Measurements from ENCODE around the gene MYRIP. TPM values are rescaled to one million over a fixed set of nuclear protein-coding genes. Genes with fewer than 3 reads are reported as not detected.
"Not testable (repeated sequence)": the region's sequence is repeated elsewhere in the genome, so short reads cannot be mapped to it uniquely, and the experiment has no call there.

Gene MYRIP
- total and polyA plus RNA-seq, 4 donors: 0.15 to 11.0 (median 5.5) TPM

- Histone ChIP-seq H3K4me1 (ENCODE audit: control insufficient read depth in 1 of 2, insufficient read depth in 2 of 2, low read length in 2 of 2) (no peaks in the 10 kb centered on the region), H3K27me3 (ENCODE audit: control insufficient read depth in 1 of 2, insufficient read depth in 2 of 2, low read length in 1 of 2) (no peaks in the 10 kb centered on the region), H3K36me3 (ENCODE audit: control insufficient read depth in 1 of 2, insufficient read depth in 2 of 2, low read length in 1 of 2) (no peaks in the 10 kb centered on the region), H3K9me3 (ENCODE audit: control insufficient read depth, low read length) (no peaks in the 10 kb centered on the region), H3K27ac (ENCODE audit: low read depth in 1 of 2, low read length in 2 of 2) (no peak overlapping the region), H3K4me3 (ENCODE audit: low read length in 2 of 2) (no peak overlapping the region)
- ATAC-seq (ENCODE audit: low FRiP score): no peak
- 82 to 86% methylated on average over 9 of the region's 9 CpGs for WGBS, 2 donors
- no peak for DNase-seq
- intact Hi-C loops (cut with DNase I): loop anchor here in 1 of 2 donors (5.0 kb wide), 1 partner anchor 366 kb away; no protein-coding TSS in a partner anchor
These were observed 2.2 kb downstream of the MYRIP start for GRCh38 chr3:39811561-39811960.

DNA sequence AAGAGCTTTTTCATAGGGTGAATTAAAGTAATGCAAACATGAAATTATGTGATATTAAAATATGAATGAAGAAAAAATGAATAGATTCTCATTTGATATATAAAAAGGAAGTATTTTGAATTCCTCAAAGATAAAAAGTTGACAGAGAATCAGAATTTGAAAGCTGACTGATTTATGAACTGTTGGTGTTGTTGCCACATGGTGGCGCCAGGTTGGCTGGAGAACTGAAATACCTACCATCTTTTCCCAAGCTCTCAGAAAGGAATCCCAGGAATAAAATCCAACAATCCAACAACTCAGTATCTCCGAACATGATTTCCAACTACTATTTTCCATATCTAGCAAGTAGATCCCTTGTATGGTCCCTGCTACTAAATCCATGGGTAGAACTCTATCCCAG, 3.1 kb downstream of the MYRIP start:
- H3K4me1 ChIP-seq (ENCODE audit: control insufficient read depth in 1 of 2, insufficient read depth in 2 of 2, low read length in 2 of 2): no peaks in the 10 kb centered on the region
- no peak overlapping the region for H3K27ac ChIP-seq (ENCODE audit: low read depth in 1 of 2, low read length in 2 of 2)
- intact Hi-C loops (cut with DNase I): loop anchor here in 1 of 2 donors (5.0 kb wide), 1 partner anchor 365 kb away; no protein-coding TSS in a partner anchor
- H3K36me3 ChIP-seq (ENCODE audit: control insufficient read depth in 1 of 2, insufficient read depth in 2 of 2, low read length in 1 of 2): no peaks in the 10 kb centered on the region
- no peak for ATAC-seq (ENCODE audit: low FRiP score)
- no peak overlapping the region for H3K4me3 ChIP-seq (ENCODE audit: low read length in 2 of 2)
- WGBS, 2 donors: 55 to 56% methylated on average over 2 of the region's 2 CpGs
- H3K27me3 ChIP-seq (ENCODE audit: control insufficient read depth in 1 of 2, insufficient read depth in 2 of 2, low read length in 1 of 2): no peaks in the 10 kb centered on the region
- DNase-seq: no peak
- H3K9me3 ChIP-seq (ENCODE audit: control insufficient read depth, low read length): no peaks in the 10 kb centered on the region

DNA sequence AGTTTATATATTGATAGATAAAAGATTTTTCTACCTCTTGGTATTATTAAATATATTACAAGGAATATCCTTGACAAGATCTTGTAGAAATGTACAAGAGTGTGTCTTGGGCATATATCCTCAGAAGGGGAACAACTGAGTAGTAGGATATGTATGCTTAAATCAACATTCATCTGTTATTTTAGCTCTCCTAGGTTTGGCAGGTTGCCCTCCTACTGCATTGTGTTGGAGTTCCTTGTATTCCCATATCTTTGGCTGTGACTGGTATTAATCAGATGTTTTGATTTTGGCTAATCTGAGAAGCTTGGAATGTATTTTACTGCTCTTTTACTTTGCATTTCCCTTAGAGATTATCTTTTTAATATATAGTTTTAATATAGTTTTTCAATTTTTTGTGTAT, 4.6 kb downstream of the MYRIP start:
- Histone ChIP-seq H3K9me3 (ENCODE audit: control insufficient read depth, low read length) (no peaks in the 10 kb centered on the region), H3K27ac (ENCODE audit: low read depth in 1 of 2, low read length in 2 of 2) (no peak overlapping the region), H3K4me1 (ENCODE audit: control insufficient read depth in 1 of 2, insufficient read depth in 2 of 2, low read length in 2 of 2) (no peaks in the 10 kb centered on the region), H3K4me3 (ENCODE audit: low read length in 2 of 2) (no peak overlapping the region), H3K27me3 (ENCODE audit: control insufficient read depth in 1 of 2, insufficient read depth in 2 of 2, low read length in 1 of 2) (no peaks in the 10 kb centered on the region), H3K36me3 (ENCODE audit: control insufficient read depth in 1 of 2, insufficient read depth in 2 of 2, low read length in 1 of 2) (no peaks in the 10 kb centered on the region)
- intact Hi-C loops (cut with DNase I): loop anchor here in 1 of 2 donors (5.0 kb wide), 1 partner anchor 363 kb away; no protein-coding TSS in a partner anchor
- no peak for ATAC-seq (ENCODE audit: low FRiP score)
- DNase-seq: no peak

GRCh38 chr3:39819899-39820298, 10.5 kb downstream of the MYRIP start:
- no peaks in the 10 kb centered on the region for H3K9me3 ChIP-seq (ENCODE audit: control insufficient read depth, low read length)
- no peaks in the 10 kb centered on the region for H3K4me1 ChIP-seq (ENCODE audit: control insufficient read depth in 1 of 2, insufficient read depth in 2 of 2, low read length in 2 of 2)
- H3K27ac ChIP-seq (ENCODE audit: low read depth in 1 of 2, low read length in 2 of 2): no peak overlapping the region
- ATAC-seq (ENCODE audit: low FRiP score) (no peak), DNase-seq (no peak)
- intact Hi-C loops (cut with DNase I): no loop called here
- H3K4me3 ChIP-seq (ENCODE audit: low read length in 2 of 2): no peak overlapping the region
- no peaks in the 10 kb centered on the region for H3K27me3 ChIP-seq (ENCODE audit: control insufficient read depth in 1 of 2, insufficient read depth in 2 of 2, low read length in 1 of 2)
- no peaks in the 10 kb centered on the region for H3K36me3 ChIP-seq (ENCODE audit: control insufficient read depth in 1 of 2, insufficient read depth in 2 of 2, low read length in 1 of 2)
- WGBS, 2 donors: 17 to 23% methylated on average over 3 of the region's 3 CpGs

GRCh38 chr3:39833764-39834163, 24.4 kb downstream of the MYRIP start:
- ATAC-seq (ENCODE audit: low FRiP score); intact Hi-C loops (cut with DNase I); H3K27ac ChIP-seq (ENCODE audit: low read depth in 1 of 2, low read length in 2 of 2); H3K27me3 ChIP-seq (ENCODE audit: control insufficient read depth in 1 of 2, insufficient read depth in 2 of 2, low read length in 1 of 2); H3K4me3 ChIP-seq (ENCODE audit: low read length in 2 of 2); H3K36me3 ChIP-seq (ENCODE audit: control insufficient read depth in 1 of 2, insufficient read depth in 2 of 2, low read length in 1 of 2); H3K9me3 ChIP-seq (ENCODE audit: control insufficient read depth, low read length); H3K4me1 ChIP-seq (ENCODE audit: control insufficient read depth in 1 of 2, insufficient read depth in 2 of 2, low read length in 2 of 2); DNase-seq: not testable (repeated sequence)
- 80 to 83% methylated on average over 4 of the region's 4 CpGs for WGBS, 2 donors

GRCh38 chr3:39839484-39839883, 30.1 kb downstream of the MYRIP start:
- DNase-seq (no peak), ATAC-seq (ENCODE audit: low FRiP score) (no peak)
- 81 to 84% methylated on average over 7 of the region's 7 CpGs for WGBS, 2 donors
- Histone ChIP-seq H3K36me3 (ENCODE audit: control insufficient read depth in 1 of 2, insufficient read depth in 2 of 2, low read length in 1 of 2) (no peaks in the 10 kb centered on the region), H3K27me3 (ENCODE audit: control insufficient read depth in 1 of 2, insufficient read depth in 2 of 2, low read length in 1 of 2) (no peaks in the 10 kb centered on the region), H3K27ac (ENCODE audit: low read depth in 1 of 2, low read length in 2 of 2) (no peak overlapping the region), H3K4me3 (ENCODE audit: low read length in 2 of 2) (no peak overlapping the region), H3K9me3 (ENCODE audit: control insufficient read depth, low read length) (no peaks in the 10 kb centered on the region), H3K4me1 (ENCODE audit: control insufficient read depth in 1 of 2, insufficient read depth in 2 of 2, low read length in 2 of 2) (no peaks in the 10 kb centered on the region)
- intact Hi-C loops (cut with DNase I): no loop called here

GRCh38 chr3:39843440-39843839, 34.0 kb downstream of the MYRIP start:
- no peak overlapping the region for H3K27ac ChIP-seq (ENCODE audit: low read depth in 1 of 2, low read length in 2 of 2)
- H3K9me3 ChIP-seq (ENCODE audit: control insufficient read depth, low read length): no peaks in the 10 kb centered on the region
- H3K4me1 ChIP-seq (ENCODE audit: control insufficient read depth in 1 of 2, insufficient read depth in 2 of 2, low read length in 2 of 2): no peaks in the 10 kb centered on the region
- no peak for ATAC-seq (ENCODE audit: low FRiP score)
- H3K4me3 ChIP-seq (ENCODE audit: low read length in 2 of 2): no peak overlapping the region
- intact Hi-C loops (cut with DNase I): no loop called here
- 54 to 60% methylated on average over 1 of the region's 1 CpG for WGBS, 2 donors
- no peak for DNase-seq
- peaks cover 0 to 1% of the 10 kb centered on the region in 2 donors for H3K27me3 ChIP-seq (ENCODE audit: control insufficient read depth in 1 of 2, insufficient read depth in 2 of 2, low read length in 1 of 2)
- H3K36me3 ChIP-seq (ENCODE audit: control insufficient read depth in 1 of 2, insufficient read depth in 2 of 2, low read length in 1 of 2): no peaks in the 10 kb centered on the region

- H3K27ac ChIP-seq (ENCODE audit: low read depth in 1 of 2, low read length in 2 of 2): no peak overlapping the region
- H3K4me3 ChIP-seq (ENCODE audit: low read length in 2 of 2): no peak overlapping the region
- no peaks in the 10 kb centered on the region for H3K9me3 ChIP-seq (ENCODE audit: control insufficient read depth, low read length)
- no peaks in the 10 kb centered on the region for H3K4me1 ChIP-seq (ENCODE audit: control insufficient read depth in 1 of 2, insufficient read depth in 2 of 2, low read length in 2 of 2)
- peaks cover 0 to 1% of the 10 kb centered on the region in 2 donors for H3K27me3 ChIP-seq (ENCODE audit: control insufficient read depth in 1 of 2, insufficient read depth in 2 of 2, low read length in 1 of 2)
- ATAC-seq (ENCODE audit: low FRiP score) (no peak), DNase-seq (no peak)
- no peaks in the 10 kb centered on the region for H3K36me3 ChIP-seq (ENCODE audit: control insufficient read depth in 1 of 2, insufficient read depth in 2 of 2, low read length in 1 of 2)
- intact Hi-C loops (cut with DNase I): no loop called here
These were observed 39.0 kb downstream of the MYRIP start for GRCh38 chr3:39848365-39848764.

GRCh38 chr3:39849992-39850715, 40.7 kb downstream of the MYRIP start:
- no peak for DNase-seq
- 73% methylated on average over 3 of the region's 3 CpGs for WGBS, 2 donors

More at GRCh38 chr3:39849992-39850715, 40.7 kb downstream of the MYRIP start:
- H3K27ac ChIP-seq (ENCODE audit: low read depth in 1 of 2, low read length in 2 of 2): no peak overlapping the region
- H3K36me3 ChIP-seq (ENCODE audit: control insufficient read depth in 1 of 2, insufficient read depth in 2 of 2, low read length in 1 of 2): no peaks in the 10 kb centered on the region
- no peak for ATAC-seq (ENCODE audit: low FRiP score)
- no peak overlapping the region for H3K4me3 ChIP-seq (ENCODE audit: low read length in 2 of 2)
- H3K9me3 ChIP-seq (ENCODE audit: control insufficient read depth, low read length): no peaks in the 10 kb centered on the region
- no peaks in the 10 kb centered on the region for H3K4me1 ChIP-seq (ENCODE audit: control insufficient read depth in 1 of 2, insufficient read depth in 2 of 2, low read length in 2 of 2)
- intact Hi-C loops (cut with DNase I): no loop called here
- no peaks in the 10 kb centered on the region for H3K27me3 ChIP-seq (ENCODE audit: control insufficient read depth in 1 of 2, insufficient read depth in 2 of 2, low read length in 1 of 2)
